Keratinocyte (primary cell): ENCODE data around the gene SEMA3E. TPM values are rescaled to one million over a fixed set of nuclear protein-coding genes. Genes with fewer than 3 reads are reported as not detected.

Experiments used
- DNase-seq: peaks from one replicate; pipeline ENCODE4 v3.0.0-alpha.2; 2011; ENCODE audit warnings: low read depth, missing footprints, low spot score
- FAIRE-seq: peaks from 2 replicates; lab custom pipeline; 2011; peaks lifted over from hg19 to GRCh38; lab: Jason Lieb, UNC
- H2AFZ ChIP-seq: 2 replicates; pipeline ENCODE4 v1.6.0; 2012; ENCODE audit warnings: low read length, control low read depth, inconsistent platforms; ENCODE audit not compliant: control insufficient read depth
- H3K27ac ChIP-seq: 2 replicates; pipeline ENCODE4 v1.5.1; 2011; ENCODE audit warnings: low read length; ENCODE audit not compliant: control insufficient read depth, insufficient read depth
- H3K27me3 ChIP-seq: 3 replicates; pipeline ENCODE4 v1.6.0; 2011; ENCODE audit warnings: low read length; ENCODE audit not compliant: control insufficient read depth, insufficient read depth; ENCODE audit errors: extremely low read depth
- H3K36me3 ChIP-seq, 2 experiments: 2 replicates in 1 of 2; 3 replicates in 1 of 2; pipeline ENCODE4 v1.5.1; 2011; ENCODE audit warnings: low read length in 2 of 2, mild to moderate bottlenecking in 1 of 2; ENCODE audit not compliant: control insufficient read depth in 2 of 2, insufficient read depth in 2 of 2; ENCODE audit errors: extremely low read depth in 1 of 2
- H3K4me1 ChIP-seq: 3 replicates; pipeline ENCODE4 v1.5.1; 2011; ENCODE audit warnings: low read length; ENCODE audit not compliant: control insufficient read depth, insufficient read depth; ENCODE audit errors: extremely low read depth
- H3K4me2 ChIP-seq: 3 replicates; pipeline ENCODE4 v1.6.0; 2011; ENCODE audit warnings: low read depth, low read length; ENCODE audit not compliant: control insufficient read depth, insufficient read depth; ENCODE audit errors: extremely low read depth
- H3K4me3 ChIP-seq, 3 experiments: fragments of 200-600 bp in 1 of 3; sonication (generic) in 1 of 3; 2 replicates in 2 of 3; 3 replicates in 1 of 3; pipeline ENCODE4 v1.5.1; 2011 to 2016; ENCODE audit warnings: low read length in 3 of 3, mild to moderate bottlenecking in 3 of 3, control low read depth in 2 of 3, inconsistent platforms in 1 of 3, low read depth in 1 of 3, mixed read lengths in 1 of 3, mixed run types in 1 of 3, moderate library complexity in 1 of 3; ENCODE audit not compliant: control insufficient read depth in 2 of 3, insufficient read depth in 2 of 3; ENCODE audit errors: extremely low read depth in 1 of 3
- H3K79me2 ChIP-seq: 2 replicates; pipeline ENCODE4 v1.6.0; 2012; ENCODE audit warnings: low read length; ENCODE audit not compliant: control insufficient read depth, insufficient read depth
- H3K9ac ChIP-seq: 3 replicates; pipeline ENCODE4 v1.6.0; 2011; ENCODE audit warnings: low read length; ENCODE audit not compliant: control insufficient read depth, insufficient read depth; ENCODE audit errors: extremely low read depth
- H3K9me1 ChIP-seq: 3 replicates; pipeline ENCODE4 v1.6.0; 2011; ENCODE audit warnings: low read length; ENCODE audit not compliant: control insufficient read depth, insufficient read depth; ENCODE audit errors: extremely low read depth
- H3K9me3 ChIP-seq: 2 replicates; pipeline ENCODE4 v1.5.1; 2012; ENCODE audit warnings: low read depth, low read length; ENCODE audit not compliant: control insufficient read depth
- H4K20me1 ChIP-seq: 3 replicates; pipeline ENCODE4 v1.6.0; 2011; ENCODE audit warnings: low read length; ENCODE audit not compliant: control insufficient read depth, insufficient read depth; ENCODE audit errors: extremely low read depth
- CTCF ChIP-seq, 3 experiments: IDR thresholded peaks in 1 of 3; conservative IDR thresholded peaks in 1 of 3; optimal IDR thresholded peaks in 1 of 3; 2 replicates in 2 of 3; 3 replicates in 1 of 3; pipeline versions ENCODE3 to v1.5.1; 2011; ENCODE audit warnings: low read length in 3 of 3, mild to moderate bottlenecking in 3 of 3, moderate library complexity in 2 of 3, control low read depth in 1 of 3, inconsistent platforms in 1 of 3; ENCODE audit not compliant: insufficient read depth in 2 of 3; ENCODE audit errors: extremely low read depth in 1 of 3
- EZH2 ChIP-seq: IDR thresholded peaks from one replicate; pipeline ENCODE4 v1.6.1; 2012; ENCODE audit warnings: inconsistent platforms, mild to moderate bottlenecking, low read length, moderate library complexity
- dilution Hi-C: fragments of 300-500 bp; cut with MboI; formaldehyde crosslinking; loops from one replicate; pipeline ENCODE4 v1.7.0; 2020; ENCODE audit warnings: low sequenced_read_pairs; ENCODE audit not compliant: extremely low pct_ligation_motif_present
- polyA plus RNA-seq, 5 experiments: library from polyadenylated mRNA; depleted of rRNA in 3 of 5; stranded (reverse) in 3 of 5; stranded (forward) in 1 of 5; unstranded in 1 of 5; fragments of >200 nt; gene quantifications; 1 replicate in 1 of 5; 2 replicates in 3 of 5; 3 replicates in 1 of 5; pipeline versions ENCODE4 v1.2.1 to v1.2.3, GENCODE V29; 2011 to 2012; ENCODE audit warnings: missing spikeins in 2 of 5, low read depth in 1 of 5, low replicate concordance in 1 of 5

The SEMA3E gene
- polyA plus RNA-seq, 1 donor (not counting 4 experiments of a cell fraction or from before 2014, with no cell fraction given), result 0.21 TPM

DNA sequence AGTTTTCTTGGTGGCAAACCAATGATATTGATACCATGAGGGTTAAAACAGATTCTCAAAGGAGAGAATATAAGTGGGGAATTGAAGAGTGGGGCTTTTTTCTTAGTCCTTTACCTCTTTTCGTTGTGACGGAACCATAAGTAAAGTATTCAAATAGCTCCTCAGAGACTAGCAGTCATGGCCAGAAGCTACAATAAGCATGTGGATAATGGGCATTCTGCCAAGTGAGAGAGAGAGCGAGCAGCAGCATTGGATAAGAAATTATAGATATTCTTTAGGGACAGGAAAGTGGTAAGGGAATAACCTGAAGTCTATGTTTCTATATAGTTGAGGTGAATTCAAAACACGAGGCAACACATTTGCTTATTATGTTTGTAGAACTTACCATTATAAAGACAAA is 235.1 kb downstream of the SEMA3E start:
- Histone ChIP-seq H3K36me3 (no peaks in the 10 kb centered on the region), H3K79me2 (no peaks in the 10 kb centered on the region), H3K4me1 (peaks cover 4% of the 10 kb centered on the region), H3K4me2 (no peak overlapping the region), H2AFZ (no peak overlapping the region), H3K9me3 (no peaks in the 10 kb centered on the region), H3K4me3 (no peak overlapping the region), H3K27ac (no peak overlapping the region), H3K9me1 (no peaks in the 10 kb centered on the region), H3K9ac (no peak overlapping the region), H4K20me1 (no peaks in the 10 kb centered on the region), H3K27me3 (no peaks in the 10 kb centered on the region)
- TF ChIP-seq CTCF (optimal IDR thresholded peaks at IDR 0.05 in 1 of 3, IDR thresholded peaks at IDR 0.05 in 1 of 3, conservative IDR thresholded peaks at IDR 0.05 in 1 of 3; ENCODE audit: extremely low read depth in 1 of 3, insufficient read depth in 2 of 3, low read length in 3 of 3), result no peak
- TF ChIP-seq EZH2, result no peak
- DNase-seq (no peak), FAIRE-seq (no peak)
- dilution Hi-C loops, result loop anchor here (25.0 kb wide), 1 partner anchor 248 kb away; no protein-coding TSS in a partner anchor

- no peak for FAIRE-seq
- Histone ChIP-seq H3K4me2 (no peak overlapping the region), H2AFZ (no peak overlapping the region), H4K20me1 (no peaks in the 10 kb centered on the region), H3K36me3 (no peaks in the 10 kb centered on the region), H3K9me3 (no peaks in the 10 kb centered on the region), H3K9me1 (no peaks in the 10 kb centered on the region), H3K79me2 (no peaks in the 10 kb centered on the region), H3K4me1 (peaks cover 4% of the 10 kb centered on the region), H3K27me3 (no peaks in the 10 kb centered on the region), H3K4me3 (no peak overlapping the region), H3K9ac (no peak overlapping the region), H3K27ac (no peak overlapping the region)
- TF ChIP-seq CTCF (optimal IDR thresholded peaks at IDR 0.05 in 1 of 3, IDR thresholded peaks at IDR 0.05 in 1 of 3, conservative IDR thresholded peaks at IDR 0.05 in 1 of 3; ENCODE audit: extremely low read depth in 1 of 3, insufficient read depth in 2 of 3, low read length in 3 of 3) (no peak), EZH2 (no peak)
- no peak for DNase-seq
- dilution Hi-C loops, result loop anchor here (25.0 kb wide), 1 partner anchor 249 kb away; no protein-coding TSS in a partner anchor
These were observed 235.5 kb downstream of the SEMA3E start for GRCh38 chr7:83413424-83413823.
